Measurements from ENCODE around the gene TRAPPC11.

DNA sequence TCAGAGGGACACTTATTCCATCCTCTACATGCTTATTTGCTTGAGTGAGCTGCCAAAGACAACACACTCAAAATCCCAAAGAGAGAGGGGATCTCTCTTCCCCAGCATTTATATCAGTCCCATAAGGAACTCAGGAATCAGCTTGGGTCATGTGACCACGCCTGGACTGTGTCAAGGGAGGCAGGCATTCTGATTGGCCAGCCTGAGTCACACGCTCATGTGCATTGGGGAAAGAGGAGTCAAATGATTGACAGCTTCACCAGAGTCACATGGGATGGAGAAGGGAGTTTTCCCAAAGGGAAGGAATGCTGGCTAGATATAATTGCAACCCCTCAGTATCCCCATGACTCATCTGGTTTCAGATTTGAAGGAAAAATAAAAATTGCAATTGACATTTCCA lies 49.1 kb upstream of the TRAPPC11 start:
- TF ChIP-seq, protein P1, sequence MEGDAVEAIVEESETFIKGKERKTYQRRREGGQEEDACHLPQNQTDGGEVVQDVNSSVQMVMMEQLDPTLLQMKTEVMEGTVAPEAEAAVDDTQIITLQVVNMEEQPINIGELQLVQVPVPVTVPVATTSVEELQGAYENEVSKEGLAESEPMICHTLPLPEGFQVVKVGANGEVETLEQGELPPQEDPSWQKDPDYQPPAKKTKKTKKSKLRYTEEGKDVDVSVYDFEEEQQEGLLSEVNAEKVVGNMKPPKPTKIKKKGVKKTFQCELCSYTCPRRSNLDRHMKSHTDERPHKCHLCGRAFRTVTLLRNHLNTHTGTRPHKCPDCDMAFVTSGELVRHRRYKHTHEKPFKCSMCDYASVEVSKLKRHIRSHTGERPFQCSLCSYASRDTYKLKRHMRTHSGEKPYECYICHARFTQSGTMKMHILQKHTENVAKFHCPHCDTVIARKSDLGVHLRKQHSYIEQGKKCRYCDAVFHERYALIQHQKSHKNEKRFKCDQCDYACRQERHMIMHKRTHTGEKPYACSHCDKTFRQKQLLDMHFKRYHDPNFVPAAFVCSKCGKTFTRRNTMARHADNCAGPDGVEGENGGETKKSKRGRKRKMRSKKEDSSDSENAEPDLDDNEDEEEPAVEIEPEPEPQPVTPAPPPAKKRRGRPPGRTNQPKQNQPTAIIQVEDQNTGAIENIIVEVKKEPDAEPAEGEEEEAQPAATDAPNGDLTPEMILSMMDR (IDR thresholded peaks at IDR 0.05) = no peak
- no peak for TF ChIP-seq EP300 (IDR thresholded peaks at IDR 0.05)
- no peak for TF ChIP-seq POLR2A (IDR thresholded peaks at IDR 0.05)
